Omental fat pad (tissue), 4 donors: ENCODE data around the gene DIP2C. TPM values are rescaled to one million over a fixed set of nuclear protein-coding genes. Genes with fewer than 3 reads are reported as not detected.

Experiments used
- ATAC-seq: fragments of 150-250 bp; one replicate; pipeline ENCODE4 v1.9.1; 2016; ENCODE audit warnings: mild to moderate bottlenecking, moderate library complexity; ENCODE audit not compliant: low FRiP score
- DNase-seq: peaks from one replicate; pipeline ENCODE4 v3.0.0-alpha.2; 2019; ENCODE audit warnings: low spot score
- CTCF ChIP-seq, 3 donors: fragments of 450-650 bp; IDR thresholded peaks; one replicate each; pipeline ENCODE4 v1.5.1; 2016 to 2017; ENCODE audit warnings: antibody characterized with exemption in 3 of 3, mild to moderate bottlenecking in 3 of 3, moderate library complexity in 2 of 3
- total RNA-seq, 4 donors: library from RNA; depleted of rRNA; stranded (reverse); fragments of >200 nt; gene quantifications; one replicate each; pipeline ENCODE4 v1.1.0, GENCODE V29; 2016

The DIP2C gene
- total RNA-seq, 4 donors from 2014 or later = 19.7 to 56.5 (median 31.1) TPM

- DNase-seq (no peak), ATAC-seq (no peak)
- no peak for TF ChIP-seq CTCF (IDR thresholded peaks at IDR 0.05)
Measured at GRCh38 chr10:412109-412508, 277.4 kb downstream of the DIP2C start.

GRCh38 chr10:411603-412002 lies 277.9 kb downstream of the DIP2C start:
- ATAC-seq (no peak), DNase-seq (no peak)
- no peak for TF ChIP-seq CTCF (IDR thresholded peaks at IDR 0.05)

GRCh38 chr10:409408-410040 lies 279.9 kb downstream of the DIP2C start:
- no peak for DNase-seq
- ATAC-seq = no peak
- no peak for TF ChIP-seq CTCF (IDR thresholded peaks at IDR 0.05)

- ATAC-seq = no peak
- no peak for TF ChIP-seq CTCF (IDR thresholded peaks at IDR 0.05)
- DNase-seq = no peak
Measured at GRCh38 chr10:408236-408635, 281.2 kb downstream of the DIP2C start.

- ATAC-seq (no peak), DNase-seq (no peak)
- no peak for TF ChIP-seq CTCF (IDR thresholded peaks at IDR 0.05)
Measured at GRCh38 chr10:406976-407375, 282.5 kb downstream of the DIP2C start.

- no peak for TF ChIP-seq CTCF (IDR thresholded peaks at IDR 0.05)
- no peak for ATAC-seq
Measured at GRCh38 chr10:405648-406047, 283.8 kb downstream of the DIP2C start.

GRCh38 chr10:404991-405390 lies 284.5 kb downstream of the DIP2C start:
- DNase-seq = no peak
- no peak for TF ChIP-seq CTCF (IDR thresholded peaks at IDR 0.05)
- no peak for ATAC-seq

More at GRCh38 chr10:405648-406047, 283.8 kb downstream of the DIP2C start:
- no peak for DNase-seq
